Hematopoietic multipotent progenitor cell treated with erythropoietin and hydrocortisone succinate and interleukin-3 and kit ligand, for 17 days (in vitro differentiated cells): Measurements from ENCODE around the gene CARTPT.

ENCODE experiments used
- DNase-seq: peaks from one replicate; pipeline ENCODE4 v3.0.0-alpha.2; 2015; ENCODE audit warnings: low spot score

Gene CARTPT

DNA sequence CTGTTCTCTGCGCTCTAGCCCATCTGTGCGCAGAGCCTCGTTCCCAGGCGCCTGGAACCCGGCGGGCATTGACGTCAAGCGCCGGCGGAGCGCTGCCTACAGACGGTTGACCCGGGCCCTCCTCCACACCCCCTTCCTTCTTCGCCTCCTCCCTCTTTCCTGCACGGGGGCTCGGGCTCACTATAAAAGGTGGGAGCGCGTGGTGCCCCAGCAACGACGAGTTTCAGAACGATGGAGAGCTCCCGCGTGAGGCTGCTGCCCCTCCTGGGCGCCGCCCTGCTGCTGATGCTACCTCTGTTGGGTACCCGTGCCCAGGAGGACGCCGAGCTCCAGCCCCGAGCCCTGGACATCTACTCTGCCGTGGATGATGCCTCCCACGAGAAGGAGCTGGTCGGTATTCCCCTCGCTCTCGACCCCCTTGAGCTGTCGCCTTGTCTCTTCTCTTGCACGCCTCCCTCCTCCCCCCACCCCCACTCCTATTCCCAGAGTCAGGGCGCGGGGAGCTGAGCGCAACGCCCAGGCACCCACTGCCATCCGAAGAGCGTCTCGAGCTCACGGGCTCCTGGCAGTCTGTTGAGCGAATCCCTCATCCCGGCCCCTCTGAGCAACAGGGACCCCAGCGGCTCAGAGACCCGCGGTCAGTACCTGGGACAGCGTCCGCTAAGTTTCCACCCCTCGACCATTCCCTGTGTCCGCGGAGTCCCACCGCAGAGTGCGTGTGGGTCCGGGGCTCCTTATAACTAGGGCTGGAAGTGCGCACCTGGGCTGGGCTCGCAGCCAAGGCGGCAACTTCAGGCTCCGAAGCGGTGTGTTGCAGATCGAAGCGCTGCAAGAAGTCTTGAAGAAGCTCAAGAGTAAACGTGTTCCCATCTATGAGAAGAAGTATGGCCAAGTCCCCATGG lies at the start of gene CARTPT:
CARTPT (plus strand) TSS at position 213 of the 902 bp plus-strand sequence; CDS start at position 232, 19 bp downstream.
- no peak for DNase-seq

DNA sequence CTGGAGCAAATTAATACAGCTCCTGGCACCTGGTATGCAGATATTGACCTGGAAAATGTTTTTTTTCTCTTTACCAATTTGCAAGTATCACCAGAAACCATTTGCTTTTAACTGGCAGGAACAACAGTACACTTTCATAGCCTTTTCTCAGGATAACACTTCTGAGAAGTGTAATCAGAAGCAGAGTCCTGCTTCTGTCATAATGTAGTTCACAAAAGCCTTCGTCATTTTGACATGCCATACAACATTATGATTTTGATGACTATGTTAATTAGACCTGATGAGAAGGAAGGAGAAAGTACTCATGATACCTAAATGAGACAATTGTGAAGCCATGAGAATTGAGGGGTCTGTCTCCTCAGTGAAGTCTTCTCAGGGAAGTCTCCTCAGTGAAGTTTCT lies 41.1 kb upstream of the CARTPT start:
- DNase-seq: no peak

DNA sequence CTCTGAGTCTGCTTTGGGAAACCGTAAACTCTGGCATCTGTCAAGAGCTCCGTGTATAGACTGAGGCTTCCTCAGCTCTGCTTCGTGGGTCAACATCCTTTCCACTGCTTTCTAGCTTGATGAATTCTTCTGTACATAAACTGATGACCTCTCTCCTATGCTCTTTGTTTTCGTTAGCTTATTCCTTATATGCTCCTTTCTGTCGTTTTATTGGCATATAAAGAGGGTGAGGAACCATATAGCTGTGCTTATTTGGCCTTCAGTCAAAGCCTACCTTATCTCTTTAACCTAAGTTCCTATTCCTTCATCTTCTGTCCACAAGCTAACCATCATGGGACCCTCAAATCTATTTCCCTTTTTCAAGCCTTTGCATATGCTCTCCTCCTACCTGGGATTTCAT lies 39.4 kb upstream of the CARTPT start:
- DNase-seq: no peak

DNA sequence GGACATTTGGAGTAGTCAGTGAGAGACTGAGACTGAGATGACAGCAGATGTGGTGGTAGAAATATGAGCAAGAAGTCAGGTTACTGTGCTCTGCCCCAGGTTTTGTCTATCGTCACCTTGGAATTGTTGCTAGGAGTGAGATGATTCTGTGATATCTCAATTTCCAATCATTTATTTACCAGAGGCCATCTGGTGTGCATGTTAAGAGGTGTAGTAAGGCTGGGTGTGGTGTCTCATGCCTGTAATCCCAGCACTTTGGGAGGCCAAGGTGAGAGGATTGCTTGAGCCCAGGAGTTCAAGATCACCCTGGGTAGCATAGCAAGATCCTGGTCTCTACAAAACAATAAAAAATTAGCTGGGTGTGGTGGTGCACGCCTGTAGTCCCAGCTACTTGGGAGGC lies 38.6 kb upstream of the CARTPT start:
- DNase-seq: no peak

DNA sequence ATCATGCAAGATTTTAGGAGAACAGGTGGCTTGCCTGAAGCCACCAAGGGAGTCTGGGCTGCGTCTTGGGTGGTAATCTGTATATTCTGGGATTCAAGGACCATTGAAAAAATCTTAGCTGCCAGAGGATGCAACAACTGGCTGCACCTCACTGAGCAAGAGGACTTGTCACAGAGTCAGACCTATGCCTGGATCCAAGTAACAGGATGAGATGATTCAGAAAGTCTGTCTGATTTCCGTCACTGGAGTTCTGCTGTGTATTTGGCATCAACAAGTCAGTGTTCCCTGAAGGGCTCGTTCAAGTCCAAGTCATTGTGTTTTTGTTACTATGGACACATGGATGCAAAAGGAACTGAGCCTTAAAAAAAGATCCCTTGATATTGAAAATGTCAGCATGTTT lies 37.8 kb upstream of the CARTPT start:
- no peak for DNase-seq

DNA sequence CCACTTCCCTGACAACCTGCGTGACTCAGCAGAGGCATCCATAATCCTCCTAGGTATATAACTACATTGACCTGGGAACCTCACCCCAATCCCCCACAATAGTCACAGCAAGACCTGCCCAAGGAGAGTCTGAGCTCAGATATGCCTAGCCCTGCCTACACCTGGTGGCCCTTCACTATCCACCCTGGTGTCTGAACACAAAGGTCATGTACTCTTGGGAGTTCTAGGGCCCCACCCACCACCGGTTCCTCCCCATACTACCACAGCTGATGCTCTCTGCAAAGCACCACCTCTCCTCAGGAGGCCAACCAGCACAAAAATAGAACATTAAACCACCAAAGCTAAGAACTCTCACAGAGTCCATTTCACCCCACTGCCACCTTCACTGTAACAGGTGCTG lies 34.8 kb upstream of the CARTPT start:
- DNase-seq: no peak

DNA sequence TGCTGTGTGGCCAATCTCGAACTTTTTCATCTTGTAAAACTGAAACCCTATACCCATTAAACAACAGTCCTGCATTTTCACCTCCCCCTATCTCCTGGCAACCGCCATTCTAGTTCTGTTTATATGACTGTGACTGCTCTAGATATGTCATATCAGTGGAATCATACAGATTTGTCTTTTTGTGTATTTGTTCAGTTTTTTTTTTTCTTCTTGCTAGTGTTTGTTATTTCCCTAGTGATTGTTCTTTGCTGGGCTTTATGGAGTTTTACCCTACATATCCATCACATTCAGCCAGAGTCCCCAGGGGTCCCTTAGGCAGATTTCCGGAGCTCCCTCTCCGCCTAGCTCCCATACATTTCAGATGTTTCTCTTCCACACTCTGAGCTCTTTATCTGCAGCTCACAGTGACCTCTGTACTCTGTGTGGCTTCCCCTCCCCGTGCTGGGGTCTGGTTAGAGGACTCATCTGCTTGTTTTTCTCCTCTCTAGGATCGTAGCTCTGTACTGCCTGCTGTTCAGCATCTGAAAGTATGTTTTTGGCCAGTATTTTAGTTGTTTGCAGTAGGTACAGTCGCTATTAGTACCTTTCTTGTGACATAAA lies 25.1 kb upstream of the CARTPT start:
- DNase-seq: no peak

DNA sequence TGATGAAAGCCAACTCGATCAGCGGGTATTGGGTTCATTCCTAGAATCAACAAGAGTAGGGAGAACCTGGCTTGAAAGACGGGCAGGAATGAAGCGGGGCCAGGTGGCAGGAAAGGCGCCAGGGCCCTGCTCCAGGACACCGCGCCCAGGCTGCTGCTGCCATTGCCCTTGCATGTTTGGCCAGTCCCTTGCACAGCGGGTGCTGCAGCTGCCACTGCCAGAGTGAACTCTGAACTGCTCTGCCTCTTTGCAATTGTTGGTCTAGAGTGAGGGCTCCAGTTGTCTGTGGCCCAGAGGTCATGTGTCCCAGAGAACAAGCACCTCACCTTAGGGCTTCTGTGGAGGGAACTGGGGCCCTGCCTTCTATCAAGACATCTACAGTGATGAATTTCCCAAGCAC lies 24.0 kb upstream of the CARTPT start:
- no peak for DNase-seq

DNA sequence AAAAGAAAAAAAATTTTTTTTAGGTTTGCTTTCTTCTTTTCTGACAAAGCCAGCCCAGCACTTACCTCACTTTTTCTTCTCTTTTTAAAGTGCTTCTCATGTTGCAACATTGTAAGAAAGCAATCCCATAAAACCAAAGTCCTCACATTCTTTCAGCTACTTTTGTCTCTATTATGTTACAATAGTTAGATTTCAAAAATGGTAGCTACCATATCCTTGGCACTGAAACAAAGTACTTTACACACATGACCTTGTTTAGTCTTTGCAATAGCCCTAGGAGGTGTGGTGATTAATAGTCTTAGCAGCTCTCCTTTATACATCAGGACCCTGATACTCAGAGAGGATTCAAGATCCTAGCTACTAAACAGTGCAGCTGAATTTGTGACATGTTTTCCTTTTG lies 23.5 kb upstream of the CARTPT start:
- DNase-seq: no peak

DNA sequence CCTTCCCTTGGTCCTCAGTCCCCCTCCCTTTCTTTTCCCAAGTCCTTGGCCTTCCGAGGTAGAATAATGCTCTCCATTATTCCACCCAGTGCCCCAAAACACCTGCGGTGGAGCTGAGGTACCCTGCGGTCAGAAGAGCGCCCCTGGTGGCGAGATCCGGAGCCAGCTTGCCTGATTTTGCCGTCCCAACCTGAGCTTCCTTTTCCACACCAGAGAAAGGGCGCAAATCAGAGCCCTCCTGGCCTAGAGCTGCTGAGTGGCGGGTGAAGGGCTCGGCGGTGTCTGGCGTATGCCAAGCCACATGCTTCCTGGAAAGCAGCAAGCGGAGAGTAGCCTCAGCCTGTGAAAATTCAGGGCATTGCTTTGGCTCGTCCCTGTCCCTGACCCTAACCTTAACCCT lies 21.1 kb upstream of the CARTPT start:
- no peak for DNase-seq

DNA sequence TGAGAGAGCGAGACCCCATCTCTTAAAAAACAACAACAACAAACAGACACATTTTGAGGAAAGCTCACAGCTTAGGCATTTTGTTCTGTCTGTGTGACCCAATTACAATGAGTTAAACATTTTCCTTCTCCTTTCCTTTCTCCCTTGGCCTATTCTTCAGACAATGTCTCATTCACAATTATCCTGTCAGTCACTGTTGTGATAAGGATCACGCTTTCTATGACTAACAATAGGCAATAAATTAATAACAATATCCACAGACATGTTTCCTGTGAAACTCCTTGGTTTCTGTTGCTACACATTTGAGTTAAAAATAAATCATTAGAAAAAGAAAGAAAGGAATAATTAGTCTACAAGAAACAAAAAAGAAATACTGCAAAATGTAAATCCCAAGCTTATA lies 19.8 kb upstream of the CARTPT start:
- DNase-seq: no peak

DNA sequence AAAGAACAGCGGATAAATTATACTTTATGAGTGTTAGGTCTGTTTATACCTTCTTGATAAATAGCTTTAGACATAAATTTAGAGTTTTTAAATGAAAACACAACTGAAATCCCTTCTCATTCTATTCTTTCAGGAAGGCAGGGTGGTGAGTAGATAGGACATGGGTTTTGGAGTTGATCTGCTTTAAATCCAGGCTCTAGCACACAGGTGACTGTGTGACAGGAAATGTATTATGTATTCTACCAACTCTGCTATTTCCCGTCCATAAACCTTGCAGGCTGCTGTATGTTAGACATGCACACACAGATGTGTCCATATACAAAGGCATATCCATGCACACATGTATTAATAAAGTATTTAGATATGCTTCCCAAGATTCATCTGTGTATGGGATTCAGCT lies 19.3 kb upstream of the CARTPT start:
- DNase-seq: no peak

DNA sequence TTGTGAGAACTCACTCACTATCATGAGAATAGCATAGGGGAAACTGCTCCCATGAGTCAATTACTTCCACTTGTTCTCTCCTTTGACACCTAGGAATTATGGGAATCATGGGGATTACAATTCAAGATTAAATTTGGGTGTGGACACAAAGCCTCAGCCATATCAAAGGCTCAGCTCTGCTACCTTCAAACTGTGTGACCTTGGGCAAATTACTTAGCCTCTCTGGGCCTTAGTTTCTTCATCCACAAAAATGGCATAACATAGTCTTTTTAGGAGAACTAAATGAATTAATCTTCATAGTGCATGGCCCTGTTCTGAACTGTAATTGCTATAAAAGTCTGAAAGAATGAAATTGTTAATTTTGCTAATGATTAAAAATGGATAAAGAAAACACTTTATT lies 18.3 kb upstream of the CARTPT start:
- DNase-seq: no peak

DNA sequence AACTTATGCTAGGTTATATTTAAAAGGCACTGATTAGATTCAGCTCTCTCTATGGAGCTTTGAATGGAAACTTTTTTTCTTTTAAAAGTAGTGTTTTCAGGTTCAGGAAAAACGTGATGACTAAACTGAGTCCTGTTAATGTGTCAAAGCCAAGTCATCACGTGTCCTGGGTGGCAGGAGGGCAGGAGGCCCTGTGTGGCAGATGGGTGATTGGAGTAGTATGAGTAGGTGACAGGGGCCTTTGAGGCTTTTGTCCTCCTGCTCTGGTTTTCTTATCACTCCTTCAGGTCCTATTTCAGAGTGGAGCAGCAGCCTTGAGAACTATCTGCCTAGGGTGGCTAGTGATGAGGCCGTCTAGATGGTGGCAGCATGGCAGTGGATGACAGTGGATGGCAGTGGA lies 17.7 kb upstream of the CARTPT start:
- no peak for DNase-seq

DNA sequence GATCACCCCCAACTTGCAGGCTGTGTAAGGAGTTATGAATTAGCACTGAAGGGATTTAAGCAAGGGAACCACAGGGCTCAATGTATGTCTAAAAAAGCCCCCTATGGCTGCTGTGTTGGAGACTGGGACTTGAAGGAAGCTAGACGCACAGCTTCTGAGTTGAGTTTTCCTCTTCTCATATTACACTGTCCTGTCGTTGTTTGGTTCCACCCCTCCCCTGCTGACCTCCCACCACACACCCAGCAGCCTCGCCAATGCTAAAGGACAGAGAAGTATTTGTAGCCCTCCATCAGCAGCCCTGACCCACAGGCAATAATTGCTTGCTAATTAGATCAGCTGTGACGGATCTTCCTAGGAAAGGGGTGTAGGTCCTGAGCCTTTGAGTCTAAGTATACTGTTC lies 15.1 kb upstream of the CARTPT start:
- DNase-seq: no peak

DNA sequence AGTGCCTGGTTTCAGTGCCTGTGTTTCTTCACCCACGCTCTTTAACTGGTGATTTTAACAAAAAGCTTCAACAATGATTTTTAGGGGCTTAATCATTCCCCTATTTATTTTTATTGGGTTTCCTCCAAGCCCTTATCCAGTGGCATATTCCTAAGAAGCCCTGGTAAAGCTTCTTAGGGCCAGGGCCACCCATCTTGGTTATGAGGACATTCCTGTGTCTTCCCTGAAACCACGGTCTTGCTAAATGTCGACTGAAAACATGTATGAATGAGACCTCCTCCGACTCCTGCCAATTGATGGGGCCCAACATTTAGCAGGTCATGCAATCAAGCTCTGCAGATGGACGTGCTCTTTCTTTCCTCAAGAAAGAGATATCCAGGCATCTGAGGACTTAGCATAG lies 13.7 kb upstream of the CARTPT start:
- no peak for DNase-seq

DNA sequence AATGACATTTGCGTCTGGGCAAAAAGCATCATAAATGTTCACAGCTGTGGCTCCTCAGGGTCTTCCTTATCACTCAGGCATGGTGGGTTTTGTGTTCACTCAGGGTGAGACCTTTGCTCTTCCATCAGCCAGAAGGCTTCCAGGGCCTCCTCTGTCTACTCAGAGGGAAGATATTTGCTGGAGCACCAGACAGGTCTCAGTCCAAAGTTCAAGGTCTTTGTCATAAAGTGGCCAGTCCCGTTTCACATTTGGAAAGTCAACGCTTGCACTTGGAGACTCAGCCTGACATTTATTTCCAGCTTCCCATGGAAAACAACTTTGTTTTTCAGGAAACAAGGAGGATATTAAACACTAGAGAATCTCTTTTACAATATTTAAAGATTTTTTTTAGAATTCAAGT lies 12.2 kb upstream of the CARTPT start:
- no peak for DNase-seq

DNA sequence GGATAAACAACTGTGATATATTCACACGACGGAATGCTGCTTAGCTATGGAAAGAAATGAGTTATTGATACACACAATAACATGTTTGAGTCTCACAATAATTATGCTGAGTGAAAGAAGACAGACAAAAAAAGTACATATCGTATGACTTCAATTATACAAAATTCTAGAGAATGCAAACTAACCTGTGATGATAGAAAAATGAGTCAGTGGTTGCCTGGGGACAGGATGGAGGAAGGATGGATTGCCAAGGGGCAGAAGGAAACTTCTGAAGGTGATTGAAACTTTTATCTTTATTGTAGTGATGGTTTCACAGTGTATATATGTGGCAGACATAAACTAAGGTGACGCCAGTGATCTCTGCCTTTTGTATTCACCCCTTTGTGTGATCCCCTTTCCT lies 7.5 kb upstream of the CARTPT start:
- DNase-seq: no peak

DNA sequence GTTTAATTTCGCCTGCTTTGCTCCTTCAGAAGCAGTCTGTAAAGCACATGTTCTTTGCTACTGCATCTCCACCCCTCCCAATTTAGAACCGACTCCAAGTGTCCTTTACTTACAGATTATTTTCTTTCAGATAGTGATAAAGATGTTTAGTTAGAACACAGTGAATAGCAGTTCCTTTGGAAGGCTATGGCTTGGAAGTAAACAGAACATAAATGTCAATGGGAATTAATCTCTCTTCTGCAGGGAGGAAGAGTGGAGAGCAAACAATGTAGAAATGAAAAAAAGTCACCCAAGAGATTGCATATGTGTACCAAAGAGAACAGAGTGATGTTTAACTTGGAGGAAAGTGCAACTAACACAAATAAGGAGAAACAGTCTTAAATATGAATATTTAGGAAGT lies 4.2 kb upstream of the CARTPT start:
- no peak for DNase-seq

DNA sequence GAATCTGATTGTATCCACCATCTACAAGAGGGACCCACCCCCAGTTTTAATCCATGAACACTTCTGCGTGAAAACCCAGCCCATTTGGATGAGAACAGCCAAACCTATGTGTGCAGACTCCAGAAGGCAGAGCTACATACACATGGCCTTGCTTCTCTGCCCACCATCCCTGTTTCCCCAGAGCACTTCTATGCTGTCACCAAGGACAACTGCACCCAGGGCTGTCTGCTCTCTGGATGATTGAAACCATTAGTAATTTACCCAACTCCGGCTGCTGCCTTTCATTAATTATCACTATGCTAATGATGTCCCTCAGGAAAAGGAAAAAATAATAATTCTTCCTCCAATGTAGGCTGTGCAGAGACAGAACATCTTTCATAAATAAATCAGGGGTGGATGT lies 8.9 kb downstream of the CARTPT start:
- DNase-seq: no peak

DNA sequence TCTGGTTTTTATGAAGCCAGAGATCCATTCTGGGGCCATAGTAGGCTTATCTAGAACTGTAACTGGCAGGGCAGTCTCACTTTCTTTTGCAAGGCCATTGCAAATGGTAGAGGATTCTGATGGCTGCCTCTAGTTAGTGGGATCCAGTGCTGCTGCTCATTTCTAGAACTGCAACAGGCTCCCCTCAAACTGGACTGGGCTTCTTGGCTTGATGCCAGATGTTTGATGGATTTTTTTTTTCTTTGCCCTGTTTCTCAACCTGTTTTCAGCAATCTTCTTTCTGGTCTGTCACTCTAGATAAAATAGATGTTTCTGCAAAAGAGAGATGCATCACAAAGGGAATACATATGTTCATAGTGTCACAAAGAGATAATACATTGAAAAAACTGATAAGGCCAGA lies 11.9 kb downstream of the CARTPT start:
- no peak for DNase-seq

DNA sequence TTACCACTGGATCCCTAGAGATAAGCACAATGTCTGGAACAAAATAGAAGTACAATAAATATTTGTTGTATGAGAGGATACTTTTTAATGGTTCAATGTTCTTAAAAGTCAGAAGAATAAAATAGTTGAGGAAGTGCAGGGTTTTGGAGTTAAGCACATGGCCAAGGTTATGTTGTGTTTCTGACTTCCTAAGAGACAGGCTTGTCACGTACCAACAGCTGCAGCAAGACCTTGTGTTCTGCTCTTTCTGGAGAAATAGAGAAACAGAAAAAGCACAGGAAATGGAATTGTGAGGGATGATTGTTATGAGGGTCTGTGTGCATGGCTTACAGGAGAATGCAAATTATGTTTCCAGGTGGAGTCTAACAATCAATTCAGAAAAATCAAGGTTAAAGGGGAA lies 12.9 kb downstream of the CARTPT start:
- DNase-seq: no peak

DNA sequence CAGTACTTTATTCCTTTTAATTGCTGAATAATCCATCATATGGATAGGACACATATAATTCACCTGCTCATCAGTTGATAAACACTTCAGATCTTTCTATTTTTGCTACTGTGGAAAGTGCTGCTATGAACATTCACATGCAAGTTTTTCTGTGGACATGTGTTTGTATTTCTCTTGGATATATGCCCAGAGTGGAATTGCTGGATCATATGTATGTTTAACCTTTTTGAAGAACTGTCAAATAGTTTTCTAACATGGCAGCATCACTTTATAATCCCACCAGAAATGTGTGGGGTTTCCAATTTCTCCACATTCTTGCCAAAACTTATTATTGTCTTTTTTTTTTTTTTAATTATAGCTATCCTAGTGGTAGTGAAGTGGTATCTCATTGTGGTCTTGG lies 15.1 kb downstream of the CARTPT start:
- DNase-seq: no peak
